IMR-90 (cell line): ENCODE measurements around the gene CDO1. TPM values are rescaled to one million over a fixed set of nuclear protein-coding genes. Genes with fewer than 3 reads are reported as not detected.

ENCODE experiments used
- ATAC-seq: fragments of 200-7000 bp; cut with Tn5 transposase; 2 replicates; pipeline ENCODE4 v1.9.1; 2020; ENCODE audit warnings: low read depth, mild to moderate bottlenecking, moderate library complexity
- BruUV-seq: library from RNA; stranded (reverse); fragments of 400-500 nt; replicated peaks from 2 replicates; lab custom pipeline; 2021; lab: Mats Ljungman, UMichigan
- CTCF ChIA-PET: fragments of 300-600 bp; formaldehyde crosslinking; extraction: SDS; loops from one replicate; lab custom pipeline; 2021; ENCODE audit warnings: antibody characterized with exemption; lab: Yijun Ruan, JAX
- POLR2A ChIA-PET: fragments of 300-600 bp; sonication (Branson Sonifier 250); formaldehyde crosslinking; loops from one replicate; lab custom pipeline; 2022; ENCODE audit warnings: antibody characterized with exemption; ENCODE audit not compliant: unreplicated experiment; lab: Charles Lee
- DNase-seq: peaks from one replicate; pipeline ENCODE4 v3.0.0; 2013
- H2AFZ ChIP-seq: replicated peaks from 2 replicates; pipeline ENCODE3; 2013; ENCODE audit warnings: low read length, mild to moderate bottlenecking; ENCODE audit not compliant: poor library complexity
- H2AK5ac ChIP-seq: 2 replicates; pipeline ENCODE4 v1.6.1; 2013; ENCODE audit warnings: low read depth, low read length, inconsistent platforms
- H2AK9ac ChIP-seq: replicated peaks from 2 replicates; pipeline ENCODE3; 2013; ENCODE audit warnings: mild to moderate bottlenecking, low read depth, low read length, moderate library complexity; ENCODE audit not compliant: poor library complexity
- H2BK120ac ChIP-seq: 2 replicates; pipeline ENCODE4 v1.6.1; 2013; ENCODE audit warnings: low read depth, low read length, inconsistent platforms
- H2BK15ac ChIP-seq: 3 replicates; pipeline ENCODE4 v1.6.1; 2013; ENCODE audit warnings: low read depth, low read length, inconsistent platforms
- H2BK20ac ChIP-seq: 2 replicates; pipeline ENCODE4 v1.6.1; 2013; ENCODE audit warnings: low read depth, mild to moderate bottlenecking, inconsistent platforms, low read length, moderate library complexity
- H2BK5ac ChIP-seq: 2 replicates; pipeline ENCODE4 v1.6.1; 2013; ENCODE audit warnings: mild to moderate bottlenecking, low read depth, low read length, inconsistent platforms; ENCODE audit not compliant: poor library complexity, severe bottlenecking
- H3K14ac ChIP-seq: replicated peaks from 2 replicates; pipeline ENCODE4 v1.6.1; 2013; ENCODE audit warnings: low read depth, low read length, inconsistent platforms
- H3K18ac ChIP-seq: 2 replicates; pipeline ENCODE4 v1.6.1; 2013; ENCODE audit warnings: low read depth, low read length, control low read depth
- H3K23ac ChIP-seq: 2 replicates; pipeline ENCODE4 v1.6.1; 2013; ENCODE audit warnings: low read depth, low read length, inconsistent platforms
- H3K27ac ChIP-seq: 2 replicates; pipeline ENCODE4 v1.5.1; 2013; ENCODE audit warnings: mild to moderate bottlenecking, control low read depth, low read length; ENCODE audit not compliant: insufficient read depth
- H3K27me3 ChIP-seq: 2 replicates; pipeline ENCODE4 v1.6.1; 2013; ENCODE audit warnings: low read length; ENCODE audit not compliant: control insufficient read depth, insufficient read depth
- H3K36me3 ChIP-seq: 2 replicates; pipeline ENCODE4 v1.6.1; 2013; ENCODE audit warnings: low read length, mixed read lengths; ENCODE audit not compliant: control insufficient read depth, insufficient read depth
- H3K4ac ChIP-seq: 2 replicates; pipeline ENCODE4 v1.6.1; 2013; ENCODE audit warnings: low read depth, low read length, inconsistent platforms
- H3K4me1 ChIP-seq: 2 replicates; pipeline ENCODE4 v1.6.1; 2013; ENCODE audit warnings: low read length, mixed read lengths; ENCODE audit not compliant: control insufficient read depth, insufficient read depth
- H3K4me2 ChIP-seq: 2 replicates; pipeline ENCODE4 v1.6.1; 2013; ENCODE audit warnings: low read depth, mild to moderate bottlenecking, control low read depth, low read length, moderate library complexity
- H3K4me3 ChIP-seq: 2 replicates; pipeline ENCODE4 v1.5.1; 2013; ENCODE audit warnings: low read depth, mild to moderate bottlenecking, control low read depth, low read length, moderate library complexity; ENCODE audit not compliant: insufficient read depth
- H3K56ac ChIP-seq: 2 replicates; pipeline ENCODE4 v1.6.1; 2013; ENCODE audit warnings: low read length, inconsistent platforms; ENCODE audit not compliant: insufficient read depth; ENCODE audit errors: extremely low read depth
- H3K79me1 ChIP-seq, 2 experiments: 2 replicates each; pipeline ENCODE4 v1.6.1; 2013; ENCODE audit warnings: low read length in 2 of 2, inconsistent platforms in 1 of 2, low read depth in 1 of 2
- H3K9ac ChIP-seq: 2 replicates; pipeline ENCODE4 v1.6.1; 2013; ENCODE audit warnings: low read depth, low read length, control low read depth
- H3K9me1 ChIP-seq: 2 replicates; pipeline ENCODE4 v1.6.1; 2013; ENCODE audit warnings: low read length, inconsistent platforms; ENCODE audit not compliant: insufficient read depth
- H3K9me3 ChIP-seq: 2 replicates; pipeline ENCODE4 v1.6.1; 2013; ENCODE audit warnings: low read length; ENCODE audit not compliant: control insufficient read depth, insufficient read depth
- H4K20me1 ChIP-seq: 2 replicates; pipeline ENCODE4 v1.6.1; 2013; ENCODE audit warnings: low read length, inconsistent platforms; ENCODE audit not compliant: insufficient read depth
- H4K5ac ChIP-seq: 2 replicates; pipeline ENCODE4 v1.6.1; 2013; ENCODE audit warnings: mild to moderate bottlenecking, low read depth, low read length, control low read depth
- H4K8ac ChIP-seq, 2 experiments: 2 replicates each; pipeline ENCODE4 v1.6.1; 2013; ENCODE audit warnings: low read depth in 2 of 2, low read length in 2 of 2, control low read depth in 1 of 2, inconsistent platforms in 1 of 2
- H4K91ac ChIP-seq: 2 replicates; pipeline ENCODE4 v1.6.1; 2013; ENCODE audit warnings: low read depth, low read length, inconsistent platforms; ENCODE audit not compliant: insufficient read depth
- BHLHE40 ChIP-seq: fragments of 150-350 bp; IDR thresholded peaks from 2 replicates; pipeline ENCODE4 v1.6.1; 2016; ENCODE audit warnings: mild to moderate bottlenecking, low read depth, low read length
- CEBPB ChIP-seq: IDR thresholded peaks from 2 replicates; pipeline ENCODE4 v1.6.1; 2012; ENCODE audit warnings: low read depth, low read length, improper control_type of control experiment
- CHD1 ChIP-seq: IDR thresholded peaks from 2 replicates; pipeline ENCODE4 v1.6.1; 2012; ENCODE audit warnings: low read depth, low read length, improper control_type of control experiment
- CTCF ChIP-seq: conservative IDR thresholded peaks from 2 replicates; pipeline ENCODE4 v1.5.1; 2012; ENCODE audit warnings: mild to moderate bottlenecking, low read depth, low read length, improper control_type of control experiment
- ELK1 ChIP-seq: fragments of 150-350 bp; IDR thresholded peaks from 2 replicates; pipeline ENCODE4 v1.6.1; 2016; ENCODE audit warnings: low read depth, mild to moderate bottlenecking, low read length, moderate library complexity, borderline replicate concordance
- FOS ChIP-seq: fragments of 150-350 bp; IDR thresholded peaks from 2 replicates; pipeline ENCODE4 v1.6.1; 2016; ENCODE audit warnings: low read depth, low read length
- MAFK ChIP-seq: IDR thresholded peaks from 2 replicates; pipeline ENCODE4 v1.6.1; 2012; ENCODE audit warnings: low read depth, low read length, improper control_type of control experiment
- MAZ ChIP-seq: IDR thresholded peaks from 2 replicates; pipeline ENCODE4 v1.6.1; 2012; ENCODE audit warnings: low read depth, mild to moderate bottlenecking, low read length, improper control_type of control experiment, moderate library complexity, borderline replicate concordance
- MXI1 ChIP-seq: IDR thresholded peaks from 2 replicates; pipeline ENCODE4 v1.6.1; 2012; ENCODE audit warnings: low read depth, mild to moderate bottlenecking, low read length, moderate library complexity, borderline replicate concordance
- NFE2L2 ChIP-seq: fragments of 150-350 bp; IDR thresholded peaks from 2 replicates; pipeline ENCODE4 v1.6.1; 2016; ENCODE audit warnings: low read depth, mild to moderate bottlenecking, low read length
- POLR2A ChIP-seq: IDR thresholded peaks from 2 replicates; pipeline ENCODE4 v1.6.1; 2012; ENCODE audit warnings: mild to moderate bottlenecking, low read depth, low read length
- RAD21 ChIP-seq: IDR thresholded peaks from 2 replicates; pipeline ENCODE4 v1.6.1; 2012; ENCODE audit warnings: low read length, improper control_type of control experiment
- RCOR1 ChIP-seq: IDR thresholded peaks from 2 replicates; pipeline ENCODE4 v1.6.1; 2012; ENCODE audit warnings: mild to moderate bottlenecking, low read length, improper control_type of control experiment; ENCODE audit not compliant: insufficient replicate concordance
- RFX5 ChIP-seq: IDR thresholded peaks from 2 replicates; pipeline ENCODE4 v1.8.0; 2012; ENCODE audit warnings: low read depth, mild to moderate bottlenecking, low read length, moderate library complexity
- SMC3 ChIP-seq: fragments of 150-350 bp; IDR thresholded peaks from 2 replicates; pipeline ENCODE4 v1.6.1; 2016; ENCODE audit warnings: low read depth, mild to moderate bottlenecking, antibody characterized with exemption, low read length, moderate library complexity
- USF2 ChIP-seq: fragments of 150-350 bp; IDR thresholded peaks from 2 replicates; pipeline ENCODE4 v1.6.1; 2017; ENCODE audit warnings: mild to moderate bottlenecking, antibody characterized with exemption, low read length, low read depth
- WGBS, 2 experiments: methylation state at CpG; one replicate each; pipeline versions ENCODE4 v1.1.5 to v1.1.7; 2013; ENCODE audit warnings: missing lambda C conversion rate in 2 of 2; ENCODE audit not compliant: insufficient read length in 1 of 2; ENCODE audit errors: extremely low coverage in 2 of 2; 5-methylcytosine and 5-hydroxymethylcytosine counted together
- dilution Hi-C: fragments of 300-500 bp; cut with HindIII; formaldehyde crosslinking; loops from one replicate; pipeline ENCODE4 v1.14.3; 2018; ENCODE audit warnings: low sequenced_read_pairs; ENCODE audit not compliant: unreplicated experiment
- in situ Hi-C: fragments of 300-500 bp; cut with MboI; formaldehyde crosslinking; loops from 3 replicates; pipeline ENCODE4 v1.14.3; 2019; ENCODE audit warnings: low sequenced_read_pairs, inconsistent platforms, mixed read lengths
- intact Hi-C: fragments of 100-400 bp; cut with micrococcal nuclease; formaldehyde crosslinking; loops from 2 replicates; pipeline ENCODE4 v1.10.0; 2022
- polyA plus RNA-seq, 3 experiments: library from polyadenylated mRNA; depleted of rRNA; stranded (reverse); fragments of >200 nt; gene quantifications; 2 replicates each; pipeline ENCODE4 v1.2.3, GENCODE V29; 2012; ENCODE audit warnings: low replicate concordance in 1 of 3
- total RNA-seq: library from RNA; depleted of rRNA; stranded (reverse); fragments of >200 nt; gene quantifications from 2 replicates; pipeline ENCODE4 v1.2.3, GENCODE V29; 2012

CDO1 gene
- total and polyA plus RNA-seq, 2 of the 4 experiments (the other 2 are of a cell fraction) = 4.8 to 8.6 TPM

- H3K4me2 ChIP-seq = no peak overlapping the region
- intact Hi-C loops (no loop called here), in situ Hi-C loops (loop anchor here (25.0 kb wide), 1 partner anchor 560 kb away; the partner anchor contains the start of gene CCDC112), dilution Hi-C loops (no loop called here)
- ATAC-seq = no peak
- H2AFZ ChIP-seq = no peak overlapping the region
- peaks cover 8% of the 10 kb centered on the region; the same call in 1 of the 2 replicates for H3K9me1 ChIP-seq
- no TSS peak for BruUV-seq
- H2BK20ac ChIP-seq = no peak overlapping the region
- peaks cover 55% of the 10 kb centered on the region for H4K20me1 ChIP-seq
- no peaks in the 10 kb centered on the region for H3K36me3 ChIP-seq
- TF ChIP-seq CHD1 = no peak
- TF ChIP-seq MXI1 = no peak
- TF ChIP-seq SMC3 = no peak
- TF ChIP-seq RCOR1 = no peak
- no peak for TF ChIP-seq CEBPB
- no peak for TF ChIP-seq CTCF
- TF ChIP-seq MAFK = no peak
- TF ChIP-seq POLR2A = no peak
- TF ChIP-seq RFX5 = no peak
- TF ChIP-seq BHLHE40 = no peak
- no peak for TF ChIP-seq ELK1
- TF ChIP-seq USF2 = no peak
- no peak for TF ChIP-seq MAZ
- no peak for TF ChIP-seq NFE2L2
- TF ChIP-seq FOS = no peak
- no peak for TF ChIP-seq RAD21
- H2BK15ac ChIP-seq = no peak overlapping the region
- no peak overlapping the region for H3K9ac ChIP-seq
- WGBS, 2 experiments = no CpG with 5 or more reads among the region's 7 CpGs
- H4K91ac ChIP-seq = no peak overlapping the region
- H3K23ac ChIP-seq = no peak overlapping the region
- H3K4me3 ChIP-seq = no peak overlapping the region
- no peaks in the 10 kb centered on the region for H3K9me3 ChIP-seq
- no peak overlapping the region for H3K56ac ChIP-seq
- no peak overlapping the region for H2AK5ac ChIP-seq
- no peak overlapping the region for H4K8ac ChIP-seq
- no peak for DNase-seq
- H4K5ac ChIP-seq = no peak overlapping the region
- H2BK5ac ChIP-seq = no peak overlapping the region
- no peak overlapping the region for H3K27ac ChIP-seq
- H3K79me1 ChIP-seq = peaks cover 24 to 65% of the 10 kb centered on the region in 2 experiments
- POLR2A ChIA-PET = no interaction called here
- no peak overlapping the region for H2AK9ac ChIP-seq
- CTCF ChIA-PET = no interaction called here
- H3K14ac ChIP-seq = no peak overlapping the region
- no peak overlapping the region for H3K18ac ChIP-seq
- peaks cover 7% of the 10 kb centered on the region for H3K4me1 ChIP-seq
- H3K4ac ChIP-seq = no peak overlapping the region
- no peak overlapping the region for H2BK120ac ChIP-seq
- H3K27me3 ChIP-seq = no peaks in the 10 kb centered on the region
Measured at GRCh38 chr5:115847290-115847689, 30.8 kb upstream of the CDO1 start.
